GM19467 (cell line): ENCODE data around the gene CEP55.

Source experiments
- ATAC-seq: cut with Tn5 transposase; IDR thresholded peaks from one replicate; pipeline ENCODE4 v1.9.1; 2021; ENCODE audit warnings: mild to moderate bottlenecking, moderate library complexity; ENCODE audit not compliant: unreplicated experiment

The CEP55 gene

DNA sequence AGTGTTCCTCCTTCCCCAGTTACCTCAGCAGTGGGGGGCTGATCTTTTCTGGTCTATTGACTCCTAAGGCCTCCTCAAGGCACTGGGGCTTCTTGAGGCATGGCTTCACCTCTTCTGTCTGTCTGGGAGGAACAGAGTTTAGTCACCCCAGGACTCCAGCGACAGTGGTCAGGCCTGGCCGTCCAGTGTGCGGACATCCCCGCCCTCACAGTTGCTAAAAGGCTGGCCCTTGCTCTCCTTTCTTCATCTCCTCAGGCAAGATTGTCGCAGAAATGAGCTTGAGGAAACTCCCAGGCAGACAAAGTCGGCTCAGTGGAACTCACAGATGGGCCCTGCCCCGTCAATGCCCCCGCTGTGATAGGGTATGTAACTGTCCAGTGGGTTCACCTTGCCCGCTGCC lies 63.1 kb downstream of the CEP55 start:
- ATAC-seq: no peak

DNA sequence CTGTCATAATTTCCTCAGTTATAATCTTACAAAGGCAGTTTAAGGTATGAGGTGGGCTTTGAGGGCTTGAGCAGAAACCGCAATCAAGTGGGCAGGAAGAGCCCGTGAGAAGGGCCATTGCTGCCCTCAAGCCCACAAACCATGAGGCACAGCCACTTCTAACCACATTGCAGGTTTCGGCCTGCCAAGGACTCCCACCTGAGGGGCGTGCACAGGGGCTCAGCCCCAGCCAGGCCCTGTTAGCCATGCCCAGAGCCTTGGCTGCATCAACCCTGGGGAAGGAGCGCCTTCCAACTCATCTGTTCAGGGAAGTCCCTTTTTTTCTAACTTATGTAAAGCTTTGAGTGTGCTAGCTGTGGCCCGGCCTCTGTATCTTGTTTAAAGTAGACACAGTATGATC lies 64.1 kb downstream of the CEP55 start:
- ATAC-seq: no peak

DNA sequence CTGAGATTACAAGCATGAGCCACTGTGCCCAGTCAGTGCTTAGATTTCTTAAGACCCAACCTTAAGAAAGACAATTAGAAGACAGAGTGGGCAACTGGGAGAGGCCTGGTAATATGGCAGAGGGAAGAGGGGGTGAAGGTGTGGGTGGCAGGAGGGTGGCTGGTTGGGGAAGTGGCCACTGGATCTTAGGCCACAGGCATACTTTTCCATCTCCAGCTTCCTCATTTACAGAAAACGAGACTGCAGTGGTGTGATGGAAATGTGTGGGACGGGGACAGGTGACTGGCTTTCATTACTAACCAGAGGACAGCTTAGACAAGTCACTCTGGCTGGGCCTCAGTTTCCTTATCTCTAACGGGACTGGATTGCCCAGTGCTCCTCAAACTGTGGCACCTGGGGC lies 69.0 kb downstream of the CEP55 start:
- ATAC-seq: no peak

DNA sequence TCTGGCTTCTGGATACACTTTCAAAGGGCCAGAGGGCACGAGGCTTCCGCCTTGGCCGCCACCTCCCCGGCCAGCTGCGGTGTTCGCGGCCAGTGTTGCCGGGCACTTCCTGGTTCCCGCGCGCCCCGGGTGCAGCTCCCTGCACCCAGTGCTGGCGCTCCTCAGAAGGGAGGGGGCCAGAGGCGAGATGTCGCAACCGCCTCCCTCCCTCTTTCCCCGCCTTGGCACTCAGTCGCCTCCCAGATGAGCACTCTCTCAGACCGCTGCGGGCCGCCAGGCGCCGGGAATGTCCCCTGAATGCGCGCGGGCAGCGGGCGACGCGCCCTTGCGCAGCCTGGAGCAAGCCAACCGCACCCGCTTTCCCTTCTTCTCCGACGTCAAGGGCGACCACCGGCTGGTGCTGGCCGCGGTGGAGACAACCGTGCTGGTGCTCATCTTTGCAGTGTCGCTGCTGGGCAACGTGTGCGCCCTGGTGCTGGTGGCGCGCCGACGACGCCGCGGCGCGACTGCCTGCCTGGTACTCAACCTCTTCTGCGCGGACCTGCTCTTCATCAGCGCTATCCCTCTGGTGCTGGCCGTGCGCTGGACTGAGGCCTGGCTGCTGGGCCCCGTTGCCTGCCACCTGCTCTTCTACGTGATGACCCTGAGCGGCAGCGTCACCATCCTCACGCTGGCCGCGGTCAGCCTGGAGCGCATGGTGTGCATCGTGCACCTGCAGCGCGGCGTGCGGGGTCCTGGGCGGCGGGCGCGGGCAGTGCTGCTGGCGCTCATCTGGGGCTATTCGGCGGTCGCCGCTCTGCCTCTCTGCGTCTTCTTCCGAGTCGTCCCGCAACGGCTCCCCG lies 70.2 kb downstream of the CEP55 start, which contains the start of gene FFAR4:
Gene FFAR4 (plus strand): TSS at position 231 of the 842 bp plus-strand sequence. CDS start 56 bp downstream, at position 287.
- ATAC-seq: no peak

DNA sequence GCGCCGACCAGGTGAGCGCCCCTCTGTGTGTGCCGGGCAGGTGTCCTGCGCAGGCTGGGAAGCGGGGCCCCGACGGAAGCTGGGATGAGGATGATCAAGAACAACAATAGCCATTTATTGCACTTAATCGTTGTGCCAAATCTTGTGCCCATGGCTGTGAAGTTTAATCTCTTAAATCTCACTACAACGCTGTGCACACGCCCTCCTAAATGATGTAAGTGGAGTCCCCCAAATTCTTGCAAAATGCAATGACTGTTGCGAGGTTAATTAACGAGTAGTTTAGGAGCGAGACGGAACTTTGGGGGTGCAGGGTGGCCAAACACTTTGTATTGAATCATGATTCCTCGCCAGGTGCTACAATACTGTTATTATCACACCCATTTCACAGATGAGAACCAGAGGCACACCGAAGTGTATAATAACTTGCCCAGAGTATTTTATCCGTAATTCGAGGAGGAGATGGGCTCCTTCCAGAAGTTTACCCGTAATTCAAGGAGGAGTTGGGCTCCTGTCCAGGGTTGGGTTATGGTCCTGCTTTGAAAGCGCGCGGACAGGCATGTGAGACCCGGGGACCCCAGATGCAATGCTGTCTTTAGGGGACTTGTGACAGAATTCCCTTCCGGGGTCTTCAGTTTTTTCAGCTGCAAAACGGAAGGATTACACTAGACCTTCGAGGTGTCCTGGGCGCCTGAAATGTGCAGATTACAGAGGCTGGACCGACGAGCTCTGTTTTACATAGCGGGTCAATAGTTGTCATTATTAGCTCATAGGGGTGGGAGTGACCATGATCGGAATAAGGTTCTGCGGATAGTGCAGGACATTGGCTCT lies 71.1 kb downstream of the CEP55 start:
- no peak for ATAC-seq

DNA sequence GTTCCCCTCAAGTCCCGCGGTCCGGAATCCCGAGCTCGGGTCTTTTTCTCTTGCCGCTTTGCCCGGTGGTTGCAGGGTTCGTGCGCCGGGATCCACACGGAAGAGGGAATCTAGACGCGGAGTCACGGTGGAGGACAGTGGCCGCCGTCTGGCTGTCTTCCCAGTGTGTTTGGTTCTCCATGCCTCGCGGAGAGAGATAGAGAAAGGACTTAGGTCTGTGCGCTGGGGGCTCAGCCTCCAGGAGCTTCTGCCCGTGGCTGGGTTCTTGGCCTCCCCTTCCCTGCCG lies 71.6 kb downstream of the CEP55 start:
- ATAC-seq: no peak

DNA sequence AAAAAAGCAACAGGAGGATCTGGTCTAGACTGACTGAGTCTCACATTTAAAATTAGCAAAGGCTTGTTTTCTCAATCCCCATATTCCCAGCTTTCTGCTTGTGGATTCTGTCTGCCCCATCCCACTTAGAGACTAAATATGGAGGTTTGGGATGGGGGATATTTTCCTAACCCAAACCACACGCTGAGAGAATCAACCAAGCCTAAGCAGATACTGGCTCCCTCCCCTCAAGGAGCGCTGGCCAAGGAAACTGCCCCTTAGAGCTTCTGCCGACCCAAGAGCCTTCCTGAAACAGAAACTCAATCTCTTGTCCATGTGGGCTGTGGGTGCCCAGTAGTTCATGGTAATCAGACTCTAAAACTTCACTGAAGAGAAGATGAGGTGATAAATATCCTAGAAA lies 74.0 kb downstream of the CEP55 start:
- no peak for ATAC-seq

DNA sequence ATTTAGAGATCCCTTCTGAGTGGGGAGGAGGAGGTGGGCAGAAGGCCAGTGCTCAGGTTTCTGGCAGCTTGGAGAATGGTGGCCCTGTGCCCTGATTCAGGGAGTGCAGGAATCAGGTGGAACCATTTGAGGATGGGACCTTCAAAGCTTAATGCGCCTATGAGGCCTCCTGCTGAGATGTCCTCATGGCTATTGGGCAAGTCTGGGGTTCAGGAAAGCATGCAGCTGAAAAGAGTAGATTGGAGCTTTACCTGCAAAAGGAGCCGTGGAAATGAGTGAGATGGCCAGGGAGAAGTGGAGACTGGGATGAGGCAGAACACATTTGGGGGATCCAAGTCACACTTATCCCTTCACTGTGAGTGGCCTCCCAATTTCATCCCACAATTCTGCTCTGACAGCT lies 76.2 kb downstream of the CEP55 start:
- no peak for ATAC-seq

DNA sequence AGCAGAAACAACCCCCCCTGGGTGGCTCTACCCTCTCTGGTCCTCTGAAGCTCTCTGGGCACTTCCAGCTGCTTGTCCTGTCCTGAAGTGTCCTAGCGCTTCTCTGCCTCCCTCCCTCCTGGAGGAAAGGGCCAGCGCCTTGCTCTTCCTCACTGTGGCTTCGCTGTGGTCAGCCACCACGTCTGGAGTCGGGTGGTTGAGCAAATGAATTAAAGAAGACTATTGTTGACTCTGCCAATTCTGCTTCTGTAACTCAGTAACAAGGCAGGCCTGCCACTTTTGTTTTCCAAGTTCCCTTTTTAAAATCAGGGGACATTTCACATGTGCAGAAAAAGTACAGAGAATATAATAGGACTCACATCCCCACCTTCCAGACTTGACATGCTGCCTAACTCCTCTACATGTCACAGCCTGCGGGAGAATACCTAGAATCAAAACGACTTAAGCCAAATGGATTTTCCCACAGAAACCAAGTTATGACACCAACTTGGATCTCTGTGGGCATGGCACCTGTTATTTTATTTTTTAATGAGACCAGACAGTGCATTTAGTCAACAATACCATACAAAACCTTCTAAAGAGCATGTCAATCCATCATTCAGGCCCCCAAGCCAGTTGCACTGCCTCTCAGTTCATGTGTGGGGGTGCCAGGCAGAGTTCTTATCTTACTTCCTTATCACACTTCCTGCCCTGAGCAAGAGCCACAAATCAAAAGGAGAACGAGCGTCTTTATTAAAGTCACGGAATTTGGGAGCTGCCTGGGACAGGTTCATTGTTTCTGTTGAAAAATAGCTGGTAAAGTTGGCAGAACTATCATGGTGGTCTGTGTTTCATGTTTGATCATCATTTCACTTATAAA lies 76.9 kb downstream of the CEP55 start:
- ATAC-seq: no peak

DNA sequence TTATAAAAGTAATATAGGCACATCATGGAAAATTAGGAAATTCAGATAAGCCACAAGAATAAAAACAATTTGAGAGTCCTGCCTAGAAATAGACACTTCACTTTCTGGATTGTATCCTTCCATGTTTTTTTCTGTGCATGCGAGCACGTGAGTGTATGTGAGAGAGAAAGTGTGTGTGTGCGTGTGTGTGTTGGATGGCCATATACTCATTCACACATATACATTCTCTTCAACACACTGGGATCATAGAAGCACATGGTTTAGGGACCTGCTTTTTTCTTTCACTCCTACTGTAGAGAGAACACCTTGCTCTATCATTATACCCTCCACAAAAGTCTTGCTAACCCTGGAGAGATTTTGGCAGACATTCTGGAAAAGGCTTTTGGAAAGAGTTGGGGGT lies 77.5 kb downstream of the CEP55 start:
- no peak for ATAC-seq

DNA sequence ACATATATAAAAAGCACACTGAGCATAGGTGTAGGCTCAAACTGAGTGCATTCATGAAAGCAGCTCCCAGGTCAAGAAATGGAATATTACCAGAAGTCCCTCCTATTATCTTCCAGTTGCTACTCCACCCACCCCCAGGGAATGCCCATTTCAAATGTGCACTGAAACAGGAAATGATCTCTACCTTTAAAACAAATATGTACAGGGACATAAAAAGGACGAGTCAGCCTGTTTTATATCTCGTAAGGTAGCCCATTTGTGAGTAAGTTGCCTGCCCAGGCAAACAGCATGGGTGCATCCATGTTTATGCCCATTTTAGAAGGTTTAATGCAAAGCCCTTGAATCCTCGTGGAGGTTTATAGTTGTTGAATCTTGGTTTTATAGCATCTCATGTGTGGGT lies 80.5 kb downstream of the CEP55 start:
- no peak for ATAC-seq

DNA sequence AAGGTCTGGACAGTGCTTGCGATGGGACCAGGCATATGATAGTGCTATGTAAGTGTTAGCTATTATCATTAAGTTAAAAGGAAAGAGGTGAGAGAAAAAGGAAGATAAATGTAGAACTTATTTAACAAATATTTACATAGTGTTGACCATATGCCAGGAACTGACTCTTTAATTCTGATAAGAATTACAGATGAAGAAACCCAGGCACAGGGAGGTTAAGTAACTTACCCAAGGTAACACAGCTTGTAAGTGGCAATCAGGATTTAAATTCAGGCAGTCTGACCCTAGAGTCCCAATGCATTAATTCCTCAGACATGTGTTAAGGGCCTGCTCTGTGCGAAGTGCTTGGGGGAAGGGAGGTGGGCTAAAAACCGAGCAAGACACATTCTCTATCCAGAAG lies 81.2 kb downstream of the CEP55 start:
- no peak for ATAC-seq
